HepG2 (cell line): ENCODE data around the gene KLF6. TPM values are rescaled to one million over a fixed set of nuclear protein-coding genes. Genes with fewer than 3 reads are reported as not detected.
A peak's percentile ranks its signal among the peaks of the same experiment; 100 is the strongest.

Source experiments
- BRCA1 ChIP-seq: sonication (generic); formaldehyde crosslinking; IDR thresholded peaks from 2 replicates; pipeline ENCODE4 v1.4.0; 2020; ENCODE audit warnings: missing genetic modification reagents
- IKZF4 ChIP-seq: sonication (generic); formaldehyde crosslinking; IDR thresholded peaks from 2 replicates; pipeline ENCODE4 v1.5.1; 2020; ENCODE audit warnings: borderline replicate concordance, mild to moderate bottlenecking, low read depth, missing genetic modification reagents; ENCODE audit errors: not compliant biosample characterization
- JDP2 ChIP-seq: sonication (generic); formaldehyde crosslinking; IDR thresholded peaks from 2 replicates; pipeline ENCODE4 v1.8.1; 2022; ENCODE audit warnings: missing genetic modification reagents, borderline replicate concordance
- MAFK ChIP-seq, 2 experiments: IDR thresholded peaks in 1 of 2; conservative IDR thresholded peaks in 1 of 2; 2 replicates each; pipeline ENCODE4 v1.6.1; 2011; ENCODE audit warnings: improper control_type of control experiment in 2 of 2, low read length in 2 of 2
- MXD4 ChIP-seq: IDR thresholded peaks from 2 replicates; pipeline ENCODE4 v1.6.1; 2016; ENCODE audit warnings: mild to moderate bottlenecking, missing biosample characterization, missing genetic modification reagents
- ONECUT2 ChIP-seq: sonication (generic); formaldehyde crosslinking; IDR thresholded peaks from 2 replicates; pipeline ENCODE4 v1.4.0; 2020; ENCODE audit warnings: missing genetic modification reagents
- POLR2A ChIP-seq, 2 experiments: IDR thresholded peaks; 2 replicates each; pipeline ENCODE4 v1.6.1; 2011; ENCODE audit warnings: low read depth in 2 of 2, low read length in 2 of 2, mild to moderate bottlenecking in 1 of 2, moderate library complexity in 1 of 2; ENCODE audit not compliant: insufficient read depth in 1 of 2
- RFXANK ChIP-seq: IDR thresholded peaks from 2 replicates; pipeline ENCODE4 v1.6.1; 2016
- SMAD1 ChIP-seq: sonication (generic); formaldehyde crosslinking; IDR thresholded peaks from 2 replicates; pipeline ENCODE4 v1.4.0; 2020; ENCODE audit warnings: missing genetic modification reagents, low read depth, mild to moderate bottlenecking, borderline replicate concordance
- SRF ChIP-seq: IDR thresholded peaks from 2 replicates; pipeline ENCODE4 v1.6.1; 2011; ENCODE audit warnings: mild to moderate bottlenecking, low read depth, low read length, moderate library complexity
- TBX2 ChIP-seq: sonication (generic); formaldehyde crosslinking; IDR thresholded peaks from 2 replicates; pipeline ENCODE4 v1.5.0; 2020; ENCODE audit warnings: missing genetic modification reagents, mild to moderate bottlenecking, borderline replicate concordance
- TCF7 ChIP-seq: sonication (generic); IDR thresholded peaks from 2 replicates; pipeline ENCODE4 v1.6.1; 2016; ENCODE audit warnings: antibody characterized with exemption, low read depth
- XRCC5 ChIP-seq: fragments of 200-400 bp; formaldehyde crosslinking; optimal IDR thresholded peaks from 2 replicates; pipeline ENCODE3; 2017; ENCODE audit warnings: mild to moderate bottlenecking, low read length
- ZFY ChIP-seq: sonication (generic); formaldehyde crosslinking; IDR thresholded peaks from 2 replicates; pipeline ENCODE4 v1.4.0; 2020; ENCODE audit warnings: missing genetic modification reagents
- ZMYM2 ChIP-seq: sonication (generic); formaldehyde crosslinking; IDR thresholded peaks from 2 replicates; pipeline ENCODE4 v1.8.0; 2022; ENCODE audit warnings: mild to moderate bottlenecking, missing genetic modification reagents
- ZNF431 ChIP-seq: sonication (generic); formaldehyde crosslinking; IDR thresholded peaks from 2 replicates; pipeline ENCODE4 v1.9.0; 2022; ENCODE audit warnings: missing genetic modification reagents, low read depth, mild to moderate bottlenecking, borderline replicate concordance
- ZNF446 ChIP-seq: sonication (generic); formaldehyde crosslinking; IDR thresholded peaks from 2 replicates; pipeline ENCODE4 v1.5.0; 2020; ENCODE audit warnings: mild to moderate bottlenecking, missing genetic modification reagents
- ZNF501 ChIP-seq: sonication (generic); formaldehyde crosslinking; IDR thresholded peaks from 2 replicates; pipeline ENCODE4 v1.5.1; 2020; ENCODE audit warnings: mild to moderate bottlenecking, moderate library complexity, missing genetic modification reagents
- ZNF772 ChIP-seq: sonication (generic); formaldehyde crosslinking; IDR thresholded peaks from 2 replicates; pipeline ENCODE4 v1.5.0; 2020; ENCODE audit warnings: mild to moderate bottlenecking, missing genetic modification reagents
- ZNF776 ChIP-seq: sonication (generic); formaldehyde crosslinking; IDR thresholded peaks from 2 replicates; pipeline ENCODE4 v1.4.0; 2020; ENCODE audit warnings: mild to moderate bottlenecking, missing genetic modification reagents
- ZZZ3 ChIP-seq: sonication (generic); formaldehyde crosslinking; IDR thresholded peaks from 2 replicates; pipeline ENCODE4 v1.4.0; 2020; ENCODE audit warnings: missing genetic modification reagents, mild to moderate bottlenecking, borderline replicate concordance
- polyA plus RNA-seq, 8 experiments: library from polyadenylated mRNA; depleted of rRNA in 3 of 8; stranded (reverse) in 7 of 8; unstranded in 1 of 8; fragments of >200 nt; fragmentation: Illumina TruSeq in 4 of 8; extraction: Trizol in 4 of 8; gene quantifications; 2 replicates each; pipeline versions ENCODE4 v1.2.1 to v1.2.3, GENCODE V29; 2011 to 2016; ENCODE audit warnings: low read depth in 4 of 8, missing spikeins in 1 of 8, mixed read lengths in 1 of 8; ENCODE audit not compliant: insufficient read depth in 1 of 8
- total RNA-seq, 5 experiments: library from RNA; depleted of rRNA; stranded (reverse); fragments of >200 nt; fragmentation: Illumina TruSeq; extraction: Trizol; gene quantifications; 2 replicates each; pipeline ENCODE4 v1.2.3, GENCODE V29; 2016; ENCODE audit warnings: low read depth in 1 of 5
- TF ChIP-seq, protein P1 (sequence below): sonication (generic); formaldehyde crosslinking; IDR thresholded peaks from 2 replicates; pipeline ENCODE4 v1.5.1; 2020; ENCODE audit warnings: mild to moderate bottlenecking, missing genetic modification reagents, borderline replicate concordance
- TF ChIP-seq, protein P2 (sequence below): sonication (generic); formaldehyde crosslinking; IDR thresholded peaks from 2 replicates; pipeline ENCODE4 v1.9.0; 2021; ENCODE audit warnings: missing genetic modification reagents, borderline replicate concordance

The KLF6 gene
- total and polyA plus RNA-seq, 2 of the 13 experiments (the other 11 are each of a cell fraction or from before 2014, with no cell fraction given), result 27.0 to 71.9 TPM

DNA sequence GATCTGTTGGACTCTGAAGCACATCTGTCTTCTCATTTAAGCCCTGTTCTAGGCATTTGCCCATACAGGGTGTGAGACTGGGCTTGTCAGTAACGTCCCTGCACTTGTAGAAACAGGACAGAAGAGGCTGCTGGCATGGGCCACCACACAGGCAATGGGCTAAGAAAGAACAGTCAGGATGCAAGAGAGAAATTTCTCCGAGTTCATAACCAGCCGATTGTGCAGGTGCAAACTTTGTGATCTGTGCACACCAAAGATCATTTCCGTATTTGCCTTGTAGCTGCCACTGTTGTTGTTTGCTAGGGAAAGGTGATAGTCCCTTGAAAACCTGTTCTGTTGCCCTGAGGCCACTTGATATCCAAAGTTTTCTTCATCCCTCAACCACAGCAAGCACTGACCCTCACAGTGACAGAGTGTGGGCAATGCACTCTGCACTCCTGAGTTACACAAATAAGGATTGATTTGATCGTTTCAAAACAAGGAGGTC is 20.3 kb downstream of the KLF6 start (continued):
- TF ChIP-seq, protein P1, sequence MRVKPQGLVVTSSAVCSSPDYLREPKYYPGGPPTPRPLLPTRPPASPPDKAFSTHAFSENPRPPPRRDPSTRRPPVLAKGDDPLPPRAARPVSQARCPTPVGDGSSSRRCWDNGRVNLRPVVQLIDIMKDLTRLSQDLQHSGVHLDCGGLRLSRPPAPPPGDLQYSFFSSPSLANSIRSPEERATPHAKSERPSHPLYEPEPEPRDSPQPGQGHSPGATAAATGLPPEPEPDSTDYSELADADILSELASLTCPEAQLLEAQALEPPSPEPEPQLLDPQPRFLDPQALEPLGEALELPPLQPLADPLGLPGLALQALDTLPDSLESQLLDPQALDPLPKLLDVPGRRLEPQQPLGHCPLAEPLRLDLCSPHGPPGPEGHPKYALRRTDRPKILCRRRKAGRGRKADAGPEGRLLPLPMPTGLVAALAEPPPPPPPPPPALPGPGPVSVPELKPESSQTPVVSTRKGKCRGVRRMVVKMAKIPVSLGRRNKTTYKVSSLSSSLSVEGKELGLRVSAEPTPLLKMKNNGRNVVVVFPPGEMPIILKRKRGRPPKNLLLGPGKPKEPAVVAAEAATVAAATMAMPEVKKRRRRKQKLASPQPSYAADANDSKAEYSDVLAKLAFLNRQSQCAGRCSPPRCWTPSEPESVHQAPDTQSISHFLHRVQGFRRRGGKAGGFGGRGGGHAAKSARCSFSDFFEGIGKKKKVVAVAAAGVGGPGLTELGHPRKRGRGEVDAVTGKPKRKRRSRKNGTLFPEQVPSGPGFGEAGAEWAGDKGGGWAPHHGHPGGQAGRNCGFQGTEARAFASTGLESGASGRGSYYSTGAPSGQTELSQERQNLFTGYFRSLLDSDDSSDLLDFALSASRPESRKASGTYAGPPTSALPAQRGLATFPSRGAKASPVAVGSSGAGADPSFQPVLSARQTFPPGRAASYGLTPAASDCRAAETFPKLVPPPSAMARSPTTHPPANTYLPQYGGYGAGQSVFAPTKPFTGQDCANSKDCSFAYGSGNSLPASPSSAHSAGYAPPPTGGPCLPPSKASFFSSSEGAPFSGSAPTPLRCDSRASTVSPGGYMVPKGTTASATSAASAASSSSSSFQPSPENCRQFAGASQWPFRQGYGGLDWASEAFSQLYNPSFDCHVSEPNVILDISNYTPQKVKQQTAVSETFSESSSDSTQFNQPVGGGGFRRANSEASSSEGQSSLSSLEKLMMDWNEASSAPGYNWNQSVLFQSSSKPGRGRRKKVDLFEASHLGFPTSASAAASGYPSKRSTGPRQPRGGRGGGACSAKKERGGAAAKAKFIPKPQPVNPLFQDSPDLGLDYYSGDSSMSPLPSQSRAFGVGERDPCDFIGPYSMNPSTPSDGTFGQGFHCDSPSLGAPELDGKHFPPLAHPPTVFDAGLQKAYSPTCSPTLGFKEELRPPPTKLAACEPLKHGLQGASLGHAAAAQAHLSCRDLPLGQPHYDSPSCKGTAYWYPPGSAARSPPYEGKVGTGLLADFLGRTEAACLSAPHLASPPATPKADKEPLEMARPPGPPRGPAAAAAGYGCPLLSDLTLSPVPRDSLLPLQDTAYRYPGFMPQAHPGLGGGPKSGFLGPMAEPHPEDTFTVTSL, result peak; percentile 33; the same call in 1 of the 2 replicates
- TF ChIP-seq ZNF772 (CRISPR knock-in tag) (no peak), JDP2 (CRISPR knock-in tag) (no peak), RFXANK (no peak), XRCC5 (no peak), ZNF501 (CRISPR knock-in tag) (no peak; the same call in 1 of the 2 replicates), IKZF4 (CRISPR knock-in tag) (no peak), TCF7 (peak; percentile 28; the same call in 1 of the 2 replicates), SRF (no peak), ZNF431 (CRISPR knock-in tag) (0 out of 2 replicates have a peak, but pooled peaks have one; percentile 45), MAFK (conservative IDR thresholded peaks at IDR 0.05 in 1 of 2, IDR thresholded peaks at IDR 0.05 in 1 of 2; ENCODE audit: low read length in 2 of 2) (no peak), ZNF446 (CRISPR knock-in tag) (no peak), ZZZ3 (CRISPR knock-in tag) (no peak), ZMYM2 (CRISPR knock-in tag) (no peak), ZNF776 (no peak), MXD4 (no peak), SMAD1 (CRISPR knock-in tag) (no peak), POLR2A (IDR thresholded peaks at IDR 0.05; ENCODE audit: insufficient read depth in 1 of 2, low read depth in 2 of 2, low read length in 2 of 2) (no peak), ONECUT2 (CRISPR knock-in tag) (no peak), TBX2 (CRISPR knock-in tag) (peak; percentile 68; the same call in 1 of the 2 replicates), ZFY (CRISPR knock-in tag) (peak; percentile 25; the same call in 1 of the 2 replicates), BRCA1 (peak; percentile 58; the same call in 1 of the 2 replicates)
- TF ChIP-seq, protein P2, sequence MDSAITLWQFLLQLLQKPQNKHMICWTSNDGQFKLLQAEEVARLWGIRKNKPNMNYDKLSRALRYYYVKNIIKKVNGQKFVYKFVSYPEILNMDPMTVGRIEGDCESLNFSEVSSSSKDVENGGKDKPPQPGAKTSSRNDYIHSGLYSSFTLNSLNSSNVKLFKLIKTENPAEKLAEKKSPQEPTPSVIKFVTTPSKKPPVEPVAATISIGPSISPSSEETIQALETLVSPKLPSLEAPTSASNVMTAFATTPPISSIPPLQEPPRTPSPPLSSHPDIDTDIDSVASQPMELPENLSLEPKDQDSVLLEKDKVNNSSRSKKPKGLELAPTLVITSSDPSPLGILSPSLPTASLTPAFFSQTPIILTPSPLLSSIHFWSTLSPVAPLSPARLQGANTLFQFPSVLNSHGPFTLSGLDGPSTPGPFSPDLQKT (CRISPR knock-in tag), result no peak
